ENCODE results near the gene LRRC8B. TPM values are rescaled to one million over a fixed set of nuclear protein-coding genes. Genes with fewer than 3 reads are reported as not detected.
A peak's percentile ranks its signal among the peaks of the same experiment; 100 is the strongest.
"Not testable (repeated sequence)": the region's sequence is repeated elsewhere in the genome, so short reads cannot be mapped to it uniquely, and the experiment has no call there.

LRRC8B gene
- total RNA-seq, 2 donors from 2014 or later = 33.8 to 38.9 TPM

DNA sequence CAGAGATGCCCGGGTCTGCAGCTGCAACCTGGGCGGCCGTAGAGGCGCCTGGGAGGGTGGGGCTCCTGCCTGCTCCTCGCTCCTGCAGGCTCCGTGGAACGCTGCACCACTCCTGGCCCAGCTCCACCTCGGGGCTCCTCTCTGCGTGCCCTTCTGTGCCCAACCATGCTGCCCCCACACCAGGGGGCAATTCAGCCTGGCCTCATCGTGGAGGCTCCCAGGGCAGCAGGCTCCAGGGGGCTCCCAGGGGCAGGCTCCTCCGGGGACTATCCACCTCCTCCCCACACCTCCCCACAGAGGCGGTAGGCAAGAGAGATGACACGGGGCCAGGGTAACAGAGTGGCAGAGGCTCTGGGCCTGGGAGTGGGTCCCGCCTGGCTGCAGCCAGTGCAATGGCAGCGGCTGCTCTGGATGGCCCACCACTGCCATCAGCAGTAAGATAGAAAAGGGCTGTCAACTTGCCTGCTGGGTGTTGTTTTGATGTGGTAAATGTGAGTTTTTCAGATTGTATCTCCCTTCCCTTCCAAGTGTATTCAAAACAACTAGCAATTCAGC lies 85.9 kb downstream of the LRRC8B start:
- Mint-ChIP-seq H3K36me3 (ENCODE audit: insufficient read depth in 2 of 2) (peaks cover 0 to 3% of the 10 kb centered on the region in 2 donors), H3K9me3 (no peaks in the 10 kb centered on the region), H3K4me1 (ENCODE audit: low read depth) (peaks cover 96% of the 10 kb centered on the region), H3K27me3 (ENCODE audit: low read depth) (no peaks in the 10 kb centered on the region), H3K27ac (peak overlapping the region; percentile 87), H3K4me3 (peak overlapping the region; percentile 85 to 87)
- peak; percentile 65 to 69 for DNase-seq
- ATAC-seq (replicated peaks in 1 of 2) = peak; percentile 29 to 39

DNA sequence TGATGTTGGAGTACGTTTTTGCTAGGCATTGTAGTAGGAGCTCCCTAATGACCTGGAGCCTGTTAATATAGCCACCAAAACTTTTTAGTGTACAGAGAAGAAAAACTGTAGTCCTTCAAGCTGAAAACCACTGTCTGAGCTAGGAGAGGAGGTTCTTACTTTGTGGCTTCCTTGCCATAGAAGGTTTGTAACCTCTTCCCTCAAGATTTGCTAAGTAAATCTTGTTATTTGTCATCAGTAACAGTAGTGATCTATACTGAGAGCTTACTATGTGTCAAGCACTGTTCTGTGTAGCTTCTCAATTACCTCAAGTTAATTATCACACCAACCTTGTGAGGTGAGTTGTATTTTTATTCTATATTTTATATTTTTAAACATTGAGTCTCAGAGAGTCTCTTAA lies 87.1 kb downstream of the LRRC8B start:
- peaks cover 93% of the 10 kb centered on the region for H3K4me1 Mint-ChIP-seq (ENCODE audit: low read depth)
- H3K36me3 Mint-ChIP-seq (ENCODE audit: insufficient read depth in 2 of 2) = peaks cover under 1 to 11% of the 10 kb centered on the region in 2 donors
- ATAC-seq (replicated peaks in 1 of 2) (peak; percentile 52 to 54), DNase-seq (no peak)
- H3K27ac Mint-ChIP-seq = peak overlapping the region; percentile 87
- no peaks in the 10 kb centered on the region for H3K9me3 Mint-ChIP-seq
- peak overlapping the region; percentile 85 to 87 for H3K4me3 Mint-ChIP-seq
- H3K27me3 Mint-ChIP-seq (ENCODE audit: low read depth) = no peaks in the 10 kb centered on the region

- Mint-ChIP-seq H3K27ac (peak overlapping the region; percentile 55), H3K9me3 (peaks cover 7 to 9% of the 10 kb centered on the region in 2 donors), H3K4me1 (ENCODE audit: low read depth) (peaks cover 82% of the 10 kb centered on the region), H3K27me3 (ENCODE audit: low read depth) (no peaks in the 10 kb centered on the region), H3K36me3 (ENCODE audit: insufficient read depth in 2 of 2) (peaks cover 19 to 28% of the 10 kb centered on the region in 2 donors), H3K4me3 (peak overlapping the region in 1 of 2 donors; percentile 28)
- no peak for ATAC-seq (replicated peaks in 1 of 2)
- no peak for DNase-seq
Measured at GRCh38 chr1:89613928-89614327, 89.3 kb downstream of the LRRC8B start.

DNA sequence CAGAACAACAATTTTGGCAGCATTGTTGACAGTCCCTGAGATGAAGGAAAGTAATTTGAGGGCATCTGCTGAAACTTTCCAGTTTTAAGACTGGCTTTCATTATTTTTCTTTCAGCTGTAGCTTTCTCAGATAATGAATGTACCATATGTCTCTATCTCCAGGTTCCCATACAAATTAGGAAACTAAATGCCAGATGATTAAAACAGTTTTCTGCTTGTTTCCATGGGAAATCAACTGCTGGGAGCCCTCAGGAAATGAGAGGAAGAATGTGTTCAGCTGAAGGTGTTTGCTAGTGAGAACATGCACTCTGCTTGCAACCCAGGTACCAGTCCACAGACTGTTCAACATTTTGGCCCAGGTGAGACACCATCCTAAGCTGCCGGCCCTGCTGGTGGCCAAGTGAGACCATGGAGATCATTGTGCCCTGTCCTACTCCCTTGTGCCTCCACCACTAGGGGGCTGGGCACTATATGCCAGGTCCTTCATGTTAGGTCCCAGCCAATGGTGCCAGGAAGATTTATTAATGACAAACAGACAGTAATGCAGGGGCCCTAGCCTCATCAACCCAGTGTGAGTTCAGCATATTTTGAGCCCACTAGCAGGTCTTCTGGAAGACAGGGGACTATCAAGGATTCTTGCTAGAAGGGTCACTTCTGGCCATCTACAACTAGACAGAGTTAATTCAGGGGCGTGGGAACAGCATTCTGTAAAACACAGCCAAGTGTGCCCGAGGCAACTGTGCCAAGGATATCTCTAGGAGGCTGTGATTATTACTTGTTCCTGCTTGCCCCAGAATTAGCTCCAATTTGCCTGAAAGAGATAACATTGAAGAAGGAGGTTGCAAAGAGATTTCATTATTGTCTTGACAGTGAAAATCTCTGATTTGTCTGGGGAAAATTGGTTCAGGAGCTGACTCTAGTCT lies 91.3 kb downstream of the LRRC8B start:
- no peak overlapping the region for H3K27ac Mint-ChIP-seq
- H3K4me3 Mint-ChIP-seq = no peak overlapping the region
- H3K4me1 Mint-ChIP-seq (ENCODE audit: low read depth) = peaks cover 78% of the 10 kb centered on the region
- H3K36me3 Mint-ChIP-seq (ENCODE audit: insufficient read depth in 2 of 2) = peaks cover 21 to 34% of the 10 kb centered on the region in 2 donors
- peaks cover 7 to 9% of the 10 kb centered on the region in 2 donors for H3K9me3 Mint-ChIP-seq
- no peak for ATAC-seq (replicated peaks in 1 of 2)
- DNase-seq = no peak
- no peaks in the 10 kb centered on the region for H3K27me3 Mint-ChIP-seq (ENCODE audit: low read depth)

DNA sequence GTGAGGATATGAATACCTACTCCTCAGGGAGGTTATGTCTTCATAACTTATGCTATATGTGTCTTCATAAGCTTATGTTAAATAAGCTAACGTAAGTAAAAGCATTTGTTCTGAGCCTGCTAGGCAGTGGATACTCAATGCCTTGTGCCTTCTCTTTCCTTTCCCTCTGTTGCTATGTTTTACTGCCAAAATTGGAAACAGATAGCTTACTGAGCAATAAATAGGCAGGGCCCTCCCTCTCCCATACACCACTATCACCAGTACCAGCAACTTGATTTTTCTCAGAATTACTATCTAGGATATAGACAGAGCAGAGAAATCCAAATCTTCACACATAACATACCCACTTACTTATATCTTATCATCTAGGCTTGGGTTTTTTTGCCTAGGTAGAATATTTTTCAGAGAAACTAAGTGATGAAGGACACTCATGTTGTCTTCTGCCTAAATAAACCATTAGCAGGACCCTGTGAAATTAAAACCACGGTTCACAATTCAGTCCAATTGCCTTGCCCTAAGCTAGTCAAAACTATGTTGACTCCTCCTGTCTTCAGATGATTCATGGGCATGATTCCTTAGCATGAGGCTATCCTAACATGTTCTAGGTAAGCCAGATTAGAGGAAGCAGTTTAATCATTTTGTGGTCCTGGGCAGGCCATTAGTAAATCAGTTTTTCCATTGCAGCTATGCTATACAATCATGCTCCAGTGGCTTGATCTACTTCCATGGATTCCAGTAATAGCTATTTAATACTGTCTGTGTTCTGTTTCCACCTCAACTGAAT lies 92.4 kb downstream of the LRRC8B start:
- Mint-ChIP-seq H3K4me1 (ENCODE audit: low read depth) (peaks cover 76% of the 10 kb centered on the region), H3K36me3 (ENCODE audit: insufficient read depth in 2 of 2) (peaks cover 21 to 37% of the 10 kb centered on the region in 2 donors), H3K9me3 (peaks cover 7 to 9% of the 10 kb centered on the region in 2 donors), H3K27ac (peak overlapping the region; percentile 61), H3K4me3 (no peak overlapping the region), H3K27me3 (ENCODE audit: low read depth) (no peaks in the 10 kb centered on the region)
- ATAC-seq (replicated peaks in 1 of 2) (peak in 1 of 2 donors; percentile 29), DNase-seq (no peak)

DNA sequence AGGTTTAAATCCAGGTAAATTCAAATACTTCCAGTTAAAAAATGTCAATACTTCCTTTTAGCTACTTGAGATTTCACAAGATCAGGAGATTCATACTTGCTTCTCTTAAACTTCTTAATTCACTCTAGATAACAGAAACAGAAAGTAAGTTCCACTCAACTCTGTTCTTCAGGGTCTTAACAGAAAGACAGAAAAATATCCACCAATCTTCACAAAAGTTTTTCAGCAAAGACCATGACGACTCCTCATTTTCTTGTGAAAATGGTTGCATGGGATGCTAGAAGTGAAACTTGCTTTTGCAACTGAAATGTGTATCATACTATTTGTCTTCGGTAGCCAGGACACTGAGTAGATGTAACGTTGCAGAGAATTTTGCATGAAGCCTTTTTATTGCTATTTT lies 96.0 kb downstream of the LRRC8B start:
- no peaks in the 10 kb centered on the region for H3K27me3 Mint-ChIP-seq (ENCODE audit: low read depth)
- H3K9me3 Mint-ChIP-seq = peaks cover 7 to 9% of the 10 kb centered on the region in 2 donors
- peak; percentile 25 to 40 for ATAC-seq (replicated peaks in 1 of 2)
- no peak for DNase-seq
- H3K4me1 Mint-ChIP-seq (ENCODE audit: low read depth) = peaks cover 60% of the 10 kb centered on the region
- H3K36me3 Mint-ChIP-seq (ENCODE audit: insufficient read depth in 2 of 2) = peaks cover 21 to 38% of the 10 kb centered on the region in 2 donors
- H3K27ac Mint-ChIP-seq = peak overlapping the region; percentile 85
- peak overlapping the region; percentile 31 to 86 for H3K4me3 Mint-ChIP-seq

DNA sequence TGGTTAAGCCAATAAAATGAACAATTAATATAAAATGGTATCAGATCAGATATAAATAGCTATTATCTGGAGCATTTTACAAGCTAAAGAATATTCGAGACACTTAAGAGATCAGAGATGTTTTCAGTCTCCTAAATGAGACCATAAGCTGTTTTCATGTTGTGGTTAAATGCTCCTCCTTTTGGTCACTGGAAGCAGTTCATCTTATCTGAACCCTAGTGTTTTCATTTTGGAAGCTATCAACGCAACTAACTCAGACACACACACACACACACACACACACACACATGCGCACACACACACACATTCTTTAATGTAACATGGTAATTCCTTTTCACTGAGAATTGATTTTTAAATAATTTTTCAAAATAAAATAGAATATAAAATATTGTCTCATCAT lies 98.3 kb downstream of the LRRC8B start:
- peak in 1 of 2 donors; percentile 27 for ATAC-seq (replicated peaks in 1 of 2)
- H3K36me3 Mint-ChIP-seq (ENCODE audit: insufficient read depth in 2 of 2) = peaks cover 9 to 20% of the 10 kb centered on the region in 2 donors

DNA sequence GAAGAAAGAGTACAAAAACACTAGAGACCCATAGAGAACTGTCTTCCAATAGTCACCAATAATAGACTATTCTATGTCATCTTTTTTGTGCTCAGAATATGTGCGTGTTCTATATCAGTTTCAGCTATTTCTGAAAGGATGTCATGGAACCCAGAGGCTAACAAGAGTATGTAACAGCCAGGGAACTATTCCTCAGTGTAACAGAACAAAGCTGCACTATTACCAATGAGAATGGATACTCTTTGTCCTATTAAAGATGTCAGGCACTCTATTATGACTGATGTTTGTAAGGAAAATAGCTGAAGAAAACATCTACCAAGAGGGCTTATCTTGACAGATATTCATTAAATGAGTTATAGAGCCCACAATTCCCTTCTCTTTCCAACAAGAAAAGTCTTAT lies 99.7 kb downstream of the LRRC8B start:
- ATAC-seq (replicated peaks in 1 of 2) (no peak), DNase-seq (no peak)
- peaks cover 70% of the 10 kb centered on the region for H3K4me1 Mint-ChIP-seq (ENCODE audit: low read depth)
- no peaks in the 10 kb centered on the region for H3K9me3 Mint-ChIP-seq
- no peak overlapping the region for H3K27ac Mint-ChIP-seq
- peaks cover 0 to 13% of the 10 kb centered on the region in 2 donors for H3K36me3 Mint-ChIP-seq (ENCODE audit: insufficient read depth in 2 of 2)
- no peaks in the 10 kb centered on the region for H3K27me3 Mint-ChIP-seq (ENCODE audit: low read depth)
- H3K4me3 Mint-ChIP-seq = no peak overlapping the region

More for the DNA sequence above, 98.3 kb downstream of the LRRC8B start:
- no peak for DNase-seq
- Mint-ChIP-seq H3K27ac (no peak overlapping the region), H3K9me3 (peaks cover 4 to 5% of the 10 kb centered on the region in 2 donors), H3K4me1 (ENCODE audit: low read depth) (peaks cover 61% of the 10 kb centered on the region), H3K27me3 (ENCODE audit: low read depth) (no peaks in the 10 kb centered on the region), H3K4me3 (no peak overlapping the region)

- peaks cover 74% of the 10 kb centered on the region for H3K4me1 Mint-ChIP-seq (ENCODE audit: low read depth)
- no peak overlapping the region for H3K4me3 Mint-ChIP-seq
- ATAC-seq (replicated peaks in 1 of 2) = no peak
- no peaks in the 10 kb centered on the region for H3K9me3 Mint-ChIP-seq
- H3K36me3 Mint-ChIP-seq (ENCODE audit: insufficient read depth in 2 of 2) = peaks cover 0 to 13% of the 10 kb centered on the region in 2 donors
- no peak for DNase-seq
- no peak overlapping the region for H3K27ac Mint-ChIP-seq
- H3K27me3 Mint-ChIP-seq (ENCODE audit: low read depth) = no peaks in the 10 kb centered on the region
Measured at GRCh38 chr1:89624715-89625323, 100.2 kb downstream of the LRRC8B start.

GRCh38 chr1:89627596-89627962 lies 103.0 kb downstream of the LRRC8B start:
- no peak for ATAC-seq (replicated peaks in 1 of 2)
- Mint-ChIP-seq H3K27me3 (ENCODE audit: low read depth) (no peaks in the 10 kb centered on the region), H3K9me3 (no peaks in the 10 kb centered on the region), H3K36me3 (ENCODE audit: insufficient read depth in 2 of 2) (peaks cover 1 to 7% of the 10 kb centered on the region in 2 donors), H3K4me3 (peak overlapping the region; percentile 48 to 61), H3K27ac (peak overlapping the region; percentile 14), H3K4me1 (ENCODE audit: low read depth) (peaks cover 75% of the 10 kb centered on the region)
- no peak for DNase-seq

- Mint-ChIP-seq H3K27me3 (ENCODE audit: low read depth) (no peaks in the 10 kb centered on the region), H3K4me3 (peak overlapping the region; percentile 61 to 80), H3K27ac (peak overlapping the region; percentile 61), H3K9me3 (no peaks in the 10 kb centered on the region), H3K36me3 (ENCODE audit: insufficient read depth in 2 of 2) (peaks cover 3 to 11% of the 10 kb centered on the region in 2 donors), H3K4me1 (ENCODE audit: low read depth) (peaks cover 68% of the 10 kb centered on the region)
- no peak for DNase-seq
- ATAC-seq (replicated peaks in 1 of 2) = no peak
Measured at GRCh38 chr1:89629146-89629545, 104.5 kb downstream of the LRRC8B start.

DNA sequence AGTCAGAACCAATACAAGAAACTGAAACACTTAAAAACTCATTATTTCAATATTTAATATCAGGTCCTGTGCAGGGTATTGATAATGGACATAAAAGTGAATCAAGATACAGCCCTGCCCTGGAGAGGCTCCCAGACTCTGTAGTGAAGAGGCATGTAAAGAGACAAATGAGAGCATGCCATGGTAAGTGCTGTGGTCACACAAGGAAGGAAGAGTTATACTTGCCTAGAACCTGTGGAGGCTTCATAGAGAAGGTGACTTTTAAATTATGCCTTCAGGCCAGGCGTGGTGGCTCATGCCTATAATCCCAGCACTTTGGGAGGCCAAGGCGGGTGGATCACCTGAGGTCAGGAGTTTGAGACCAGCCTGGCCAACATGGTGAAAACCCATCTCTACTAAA lies 105.0 kb downstream of the LRRC8B start:
- peaks cover 72% of the 10 kb centered on the region for H3K4me1 Mint-ChIP-seq (ENCODE audit: low read depth)
- not testable (repeated sequence) for H3K9me3 Mint-ChIP-seq; DNase-seq; H3K27me3 Mint-ChIP-seq (ENCODE audit: low read depth); ATAC-seq (replicated peaks in 1 of 2)
- peaks cover 6 to 13% of the 10 kb centered on the region in 2 donors for H3K36me3 Mint-ChIP-seq (ENCODE audit: insufficient read depth in 2 of 2)
- peak overlapping the region; percentile 61 to 80 for H3K4me3 Mint-ChIP-seq
- peak overlapping the region; percentile 61 for H3K27ac Mint-ChIP-seq

Data from activated T-cell treated with anti-CD3 and anti-CD28 coated beads, Interleukin-2, amount 50 U/mL, for 72 hours (primary cell).